ENCODE results near the gene PLA2G4E.

DNA sequence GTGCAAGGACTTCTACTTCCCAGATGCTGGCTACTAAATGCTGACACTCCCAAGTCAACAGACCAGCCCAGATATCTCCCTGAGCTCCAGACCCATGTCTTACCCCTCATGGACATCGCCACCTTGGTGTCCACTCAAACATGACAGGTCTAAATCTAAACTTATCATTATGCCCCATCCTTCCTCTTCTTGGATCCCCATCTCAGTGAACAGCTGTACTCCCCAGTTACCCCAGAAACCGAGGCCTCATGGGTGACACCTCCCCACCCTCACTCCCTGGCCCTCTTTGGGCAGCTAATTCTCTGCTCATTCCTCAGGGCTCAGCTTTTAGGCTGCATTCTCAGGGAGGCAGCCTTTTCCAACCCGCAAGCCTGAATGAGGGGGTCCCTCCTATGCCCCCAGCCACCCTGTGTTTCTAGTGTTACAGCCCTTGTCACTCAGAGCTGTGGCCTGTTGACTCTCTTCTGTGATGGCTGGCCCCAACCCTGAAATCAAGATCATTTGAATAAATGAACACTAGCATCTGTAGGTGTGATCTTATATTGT, 53.8 kb downstream of the PLA2G4E start:
- no peak for TF ChIP-seq EP300 (IDR thresholded peaks at IDR 0.05)
- TF ChIP-seq POLR2AphosphoS5 (IDR thresholded peaks at IDR 0.05): no peak
